GM12878 (cell line): ENCODE measurements around the gene DDX51. TPM values are rescaled to one million over a fixed set of nuclear protein-coding genes. Genes with fewer than 3 reads are reported as not detected.

Experiments
- ATAC-seq: fragments of 200-7000 bp; cut with Tn5 transposase; 3 replicates; pipeline ENCODE4 v1.9.1; 2020; ENCODE audit warnings: mild to moderate bottlenecking, moderate library complexity
- BruUV-seq: library from RNA; stranded (reverse); fragments of 400-500 nt; replicated peaks from 2 replicates; lab custom pipeline; 2021; lab: Mats Ljungman, UMichigan
- CTCF ChIA-PET: fragments of 300-600 bp; sonication (Branson Sonifier 250); formaldehyde crosslinking; extraction: SDS; loops from one replicate; lab custom pipeline; 2021; ENCODE audit warnings: inconsistent platforms; lab: Yijun Ruan, JAX
- POLR2A ChIA-PET: fragments of 350-600 bp; formaldehyde crosslinking; extraction: SDS; loops from one replicate; lab custom pipeline; 2021; ENCODE audit warnings: inconsistent platforms; lab: Charles Lee
- RAD21 ChIA-PET: fragments of 300-600 bp; sonication (Branson Sonifier 250); formaldehyde crosslinking; loops from one replicate; lab custom pipeline; 2023; ENCODE audit warnings: antibody characterized with exemption; ENCODE audit not compliant: unreplicated experiment; lab: Charles Lee
- SMC1A ChIA-PET: fragments of 300-600 bp; sonication (Branson Sonifier 250); formaldehyde crosslinking; loops from one replicate; lab custom pipeline; 2023; ENCODE audit not compliant: unreplicated experiment, uncharacterized antibody; lab: Charles Lee
- DNase-seq: peaks from one replicate; pipeline ENCODE4 v3.0.0-alpha.2; 2011; ENCODE audit warnings: low read depth, low spot score
- FAIRE-seq: peaks from 3 replicates; lab custom pipeline; 2011; peaks lifted over from hg19 to GRCh38; lab: Jason Lieb, UNC
- H2AFZ ChIP-seq: 2 replicates; pipeline ENCODE4 v1.6.0; 2011; ENCODE audit warnings: low read depth, low read length, control low read depth; ENCODE audit not compliant: control insufficient read depth
- H3K27ac ChIP-seq: 2 replicates; pipeline ENCODE4 v1.5.1; 2011; ENCODE audit warnings: control low read depth; ENCODE audit not compliant: control insufficient read depth, insufficient read depth
- H3K27me3 ChIP-seq, 2 experiments: replicated peaks in 1 of 2; 2 replicates each; pipeline versions ENCODE4 v1.6.0 to v1.6.1; 2011; ENCODE audit warnings: low read length in 1 of 2; ENCODE audit not compliant: control insufficient read depth in 2 of 2, insufficient read depth in 2 of 2
- H3K36me3 ChIP-seq, 2 experiments: 2 replicates each; pipeline ENCODE4 v1.5.1; 2011; ENCODE audit warnings: low read length in 1 of 2; ENCODE audit not compliant: control insufficient read depth in 2 of 2, insufficient read depth in 2 of 2
- H3K4me1 ChIP-seq: 2 replicates; pipeline ENCODE4 v1.6.1; 2011; ENCODE audit warnings: mild to moderate bottlenecking, low read length, moderate library complexity, mixed read lengths; ENCODE audit not compliant: control insufficient read depth, insufficient read depth
- H3K4me2 ChIP-seq: 2 replicates; pipeline ENCODE4 v1.6.0; 2011; ENCODE audit warnings: control low read depth; ENCODE audit not compliant: control insufficient read depth, insufficient read depth
- H3K4me3 ChIP-seq: fragments of 200-600 bp; sonication (generic); 2 replicates; pipeline ENCODE4 v1.5.1; 2016
- H3K79me2 ChIP-seq: 2 replicates; pipeline ENCODE4 v1.6.0; 2011; ENCODE audit warnings: low read length; ENCODE audit not compliant: control insufficient read depth, insufficient read depth
- H3K9ac ChIP-seq: 2 replicates; pipeline ENCODE4 v1.8.0; 2011; ENCODE audit warnings: low read length, control low read depth, mixed read lengths; ENCODE audit not compliant: control insufficient read depth, insufficient read depth
- H3K9me3 ChIP-seq: replicated peaks from 3 replicates; pipeline ENCODE4 v1.5.1; 2011; ENCODE audit warnings: mild to moderate bottlenecking, low read length; ENCODE audit not compliant: control insufficient read depth, insufficient read depth
- H4K20me1 ChIP-seq: 2 replicates; pipeline ENCODE4 v1.6.0; 2011; ENCODE audit not compliant: control insufficient read depth, insufficient read depth
- BACH1 ChIP-seq: fragments of 450-650 bp; IDR thresholded peaks from 2 replicates; pipeline ENCODE4 v1.6.1; 2017; ENCODE audit warnings: mild to moderate bottlenecking, borderline replicate concordance
- CBX3 ChIP-seq: fragments of 200-600 bp; sonication (generic); IDR thresholded peaks from 2 replicates; pipeline ENCODE4 v1.6.1; 2016; ENCODE audit warnings: low read depth, borderline replicate concordance
- DPF2 ChIP-seq: fragments of 450-650 bp; IDR thresholded peaks from 2 replicates; pipeline ENCODE4 v1.6.1; 2017; ENCODE audit warnings: mild to moderate bottlenecking
- IKZF1 ChIP-seq: fragments of 450-650 bp; conservative IDR thresholded peaks from 2 replicates; pipeline ENCODE4 v1.6.1; 2017; ENCODE audit warnings: antibody characterized with exemption, mild to moderate bottlenecking
- KLF5 ChIP-seq: fragments of 450-650 bp; IDR thresholded peaks from 2 replicates; pipeline ENCODE4 v1.6.1; 2014; ENCODE audit warnings: mild to moderate bottlenecking; ENCODE audit not compliant: partially characterized antibody
- PAX5 ChIP-seq: IDR thresholded peaks from 2 replicates; pipeline ENCODE4 v1.6.1; 2011; ENCODE audit warnings: low read depth, low read length, borderline replicate concordance
- RAD21 ChIP-seq: IDR thresholded peaks from 2 replicates; pipeline ENCODE4 v1.6.1; 2011; ENCODE audit warnings: mild to moderate bottlenecking, low read depth, low read length, moderate library complexity; ENCODE audit not compliant: insufficient read depth
- REST ChIP-seq: IDR thresholded peaks from 2 replicates; pipeline ENCODE4 v1.6.1; 2012; ENCODE audit warnings: mild to moderate bottlenecking, low read depth, low read length
- SIN3A ChIP-seq: IDR thresholded peaks from 2 replicates; pipeline ENCODE4 v1.6.1; 2012; ENCODE audit warnings: low read depth, low read length, improper control_type of control experiment
- WRNIP1 ChIP-seq: IDR thresholded peaks from 2 replicates; pipeline ENCODE4 v1.6.1; 2011; ENCODE audit warnings: low read depth, low read length, improper control_type of control experiment, borderline replicate concordance
- ZNF384 ChIP-seq: IDR thresholded peaks from 2 replicates; pipeline ENCODE4 v1.6.1; 2012; ENCODE audit warnings: low read depth, mild to moderate bottlenecking, low read length, improper control_type of control experiment, borderline replicate concordance
- WGBS: methylation state at CpG from one replicate; pipeline ENCODE4 v1.1.6; 2016; ENCODE audit warnings: low lambda C conversion rate; ENCODE audit not compliant: insufficient replicate concordance, insufficient coverage; ENCODE audit errors: missing lambda C conversion rate; 5-methylcytosine and 5-hydroxymethylcytosine counted together
- in situ Hi-C: fragments of 300-500 bp; cut with MboI; formaldehyde crosslinking; loops from 9 replicates; pipeline ENCODE4 v1.14.3; 2018; ENCODE audit warnings: mixed read lengths
- intact Hi-C: fragments of 100-400 bp; cut with micrococcal nuclease; formaldehyde crosslinking; loops from one replicate; pipeline ENCODE4 v1.14.2; 2022; ENCODE audit not compliant: unreplicated experiment
- polyA plus RNA-seq, 11 experiments: library from polyadenylated mRNA; depleted of rRNA in 4 of 11; unstranded in 6 of 11; stranded (reverse) in 5 of 11; fragments of >200 nt; fragmentation: Nextera tagmentation in 4 of 11; fragmentation: Illumina TruSeq in 1 of 11; extraction: Ambion mirVana in 4 of 11; extraction: Trizol in 1 of 11; gene quantifications; 1 replicate in 1 of 11; 2 replicates in 10 of 11; pipeline versions ENCODE4 v1.2.1 to v1.2.3, GENCODE V29; 2011 to 2016; ENCODE audit warnings: inconsistent platforms in 2 of 11, missing spikeins in 2 of 11, low read depth in 1 of 11
- total RNA-seq, 4 experiments: library from RNA; depleted of rRNA in 3 of 4; stranded (reverse); fragments of >200 nt in 3 of 4; fragmentation: Illumina TruSeq in 1 of 4; extraction: Trizol in 1 of 4; gene quantifications; 2 replicates each; pipeline versions ENCODE4 v1.2.1 to v1.2.3, GENCODE V29; 2013 to 2021
- TF ChIP-seq, protein P1 (sequence below): IDR thresholded peaks from 2 replicates; pipeline ENCODE4 v1.6.1; 2012; ENCODE audit warnings: improper control_type of control experiment, low read depth, low read length; ENCODE audit not compliant: insufficient replicate concordance
- TF ChIP-seq, protein P2 (sequence below), 3 experiments: IDR thresholded peaks in 2 of 3; conservative IDR thresholded peaks in 1 of 3; 2 replicates each; pipeline ENCODE4 v1.5.1; 2011; ENCODE audit warnings: low read depth in 3 of 3, low read length in 3 of 3, mild to moderate bottlenecking in 3 of 3, control low read depth in 2 of 3, moderate library complexity in 2 of 3, inconsistent platforms in 1 of 3, mixed read lengths in 1 of 3; ENCODE audit not compliant: control insufficient read depth in 2 of 3, insufficient read depth in 1 of 3; ENCODE audit errors: extremely low read depth in 1 of 3

Gene DDX51
- total and polyA plus RNA-seq, 10 of the 15 experiments (the other 5 are each of a cell fraction or from before 2014, with no cell fraction given): 0.97 to 29.1 (median 9.8) TPM

GRCh38 chr12:132160016-132160415 is 15.9 kb upstream of the DDX51 start (continued):
- no peak for TF ChIP-seq REST
- no peak for TF ChIP-seq IKZF1
- TF ChIP-seq CBX3: no peak
- TF ChIP-seq BACH1: no peak

DNA sequence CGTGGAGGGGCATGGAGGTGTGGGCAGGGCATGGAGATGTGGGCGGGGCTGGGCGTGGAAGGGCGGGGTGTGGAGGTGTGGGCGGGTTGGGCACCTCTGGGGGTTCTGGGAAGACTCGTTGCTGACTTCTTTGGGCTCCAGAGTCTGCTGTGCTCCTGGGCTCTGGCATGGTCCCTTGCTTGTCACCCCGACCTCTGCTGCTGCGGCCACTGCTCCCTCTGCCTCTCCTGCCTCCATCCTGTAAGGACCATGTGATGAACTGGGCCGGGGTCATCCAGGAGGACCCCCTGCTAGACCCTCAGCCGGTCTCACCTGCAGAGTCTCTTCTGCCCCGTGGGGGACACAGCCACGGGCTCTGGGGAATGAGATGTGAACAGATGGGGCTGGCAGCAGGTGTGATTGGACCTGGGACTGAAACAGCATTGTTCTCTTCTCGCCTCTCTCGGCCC is 15.5 kb upstream of the DDX51 start:
- H3K27me3 ChIP-seq: no peaks in the 10 kb centered on the region
- no peak overlapping the region for H3K4me2 ChIP-seq
- ChIA-PET RAD21 (no interaction called here), SMC1A (no interaction called here), CTCF (no interaction called here), POLR2A (no interaction called here)
- ATAC-seq (no peak), FAIRE-seq (no peak), DNase-seq (no peak)
- H3K27ac ChIP-seq: no peak overlapping the region
- 88% methylated on average over 6 of the region's 14 CpGs for WGBS
- peaks cover 3 to 7% of the 10 kb centered on the region in 2 experiments for H3K36me3 ChIP-seq
- H3K4me1 ChIP-seq: no peaks in the 10 kb centered on the region
- no peak overlapping the region for H3K4me3 ChIP-seq
- in situ Hi-C loops: no loop called here
- H3K9me3 ChIP-seq: peaks cover 8% of the 10 kb centered on the region
- no peaks in the 10 kb centered on the region for H3K79me2 ChIP-seq
- intact Hi-C loops: no loop called here
- H4K20me1 ChIP-seq: no peaks in the 10 kb centered on the region
- no peak overlapping the region for H3K9ac ChIP-seq
- BruUV-seq: no TSS peak
- no peak overlapping the region for H2AFZ ChIP-seq
- TF ChIP-seq KLF5 (no peak), DPF2 (no peak), RAD21 (no peak), PAX5 (no peak), SIN3A (no peak), ZNF384 (no peak), WRNIP1 (no peak)
- TF ChIP-seq, protein P1, sequence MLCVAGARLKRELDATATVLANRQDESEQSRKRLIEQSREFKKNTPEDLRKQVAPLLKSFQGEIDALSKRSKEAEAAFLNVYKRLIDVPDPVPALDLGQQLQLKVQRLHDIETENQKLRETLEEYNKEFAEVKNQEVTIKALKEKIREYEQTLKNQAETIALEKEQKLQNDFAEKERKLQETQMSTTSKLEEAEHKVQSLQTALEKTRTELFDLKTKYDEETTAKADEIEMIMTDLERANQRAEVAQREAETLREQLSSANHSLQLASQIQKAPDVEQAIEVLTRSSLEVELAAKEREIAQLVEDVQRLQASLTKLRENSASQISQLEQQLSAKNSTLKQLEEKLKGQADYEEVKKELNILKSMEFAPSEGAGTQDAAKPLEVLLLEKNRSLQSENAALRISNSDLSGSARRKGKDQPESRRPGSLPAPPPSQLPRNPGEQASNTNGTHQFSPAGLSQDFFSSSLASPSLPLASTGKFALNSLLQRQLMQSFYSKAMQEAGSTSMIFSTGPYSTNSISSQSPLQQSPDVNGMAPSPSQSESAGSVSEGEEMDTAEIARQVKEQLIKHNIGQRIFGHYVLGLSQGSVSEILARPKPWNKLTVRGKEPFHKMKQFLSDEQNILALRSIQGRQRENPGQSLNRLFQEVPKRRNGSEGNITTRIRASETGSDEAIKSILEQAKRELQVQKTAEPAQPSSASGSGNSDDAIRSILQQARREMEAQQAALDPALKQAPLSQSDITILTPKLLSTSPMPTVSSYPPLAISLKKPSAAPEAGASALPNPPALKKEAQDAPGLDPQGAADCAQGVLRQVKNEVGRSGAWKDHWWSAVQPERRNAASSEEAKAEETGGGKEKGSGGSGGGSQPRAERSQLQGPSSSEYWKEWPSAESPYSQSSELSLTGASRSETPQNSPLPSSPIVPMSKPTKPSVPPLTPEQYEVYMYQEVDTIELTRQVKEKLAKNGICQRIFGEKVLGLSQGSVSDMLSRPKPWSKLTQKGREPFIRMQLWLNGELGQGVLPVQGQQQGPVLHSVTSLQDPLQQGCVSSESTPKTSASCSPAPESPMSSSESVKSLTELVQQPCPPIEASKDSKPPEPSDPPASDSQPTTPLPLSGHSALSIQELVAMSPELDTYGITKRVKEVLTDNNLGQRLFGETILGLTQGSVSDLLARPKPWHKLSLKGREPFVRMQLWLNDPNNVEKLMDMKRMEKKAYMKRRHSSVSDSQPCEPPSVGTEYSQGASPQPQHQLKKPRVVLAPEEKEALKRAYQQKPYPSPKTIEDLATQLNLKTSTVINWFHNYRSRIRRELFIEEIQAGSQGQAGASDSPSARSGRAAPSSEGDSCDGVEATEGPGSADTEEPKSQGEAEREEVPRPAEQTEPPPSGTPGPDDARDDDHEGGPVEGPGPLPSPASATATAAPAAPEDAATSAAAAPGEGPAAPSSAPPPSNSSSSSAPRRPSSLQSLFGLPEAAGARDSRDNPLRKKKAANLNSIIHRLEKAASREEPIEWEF: no peak
- TF ChIP-seq, protein P2, sequence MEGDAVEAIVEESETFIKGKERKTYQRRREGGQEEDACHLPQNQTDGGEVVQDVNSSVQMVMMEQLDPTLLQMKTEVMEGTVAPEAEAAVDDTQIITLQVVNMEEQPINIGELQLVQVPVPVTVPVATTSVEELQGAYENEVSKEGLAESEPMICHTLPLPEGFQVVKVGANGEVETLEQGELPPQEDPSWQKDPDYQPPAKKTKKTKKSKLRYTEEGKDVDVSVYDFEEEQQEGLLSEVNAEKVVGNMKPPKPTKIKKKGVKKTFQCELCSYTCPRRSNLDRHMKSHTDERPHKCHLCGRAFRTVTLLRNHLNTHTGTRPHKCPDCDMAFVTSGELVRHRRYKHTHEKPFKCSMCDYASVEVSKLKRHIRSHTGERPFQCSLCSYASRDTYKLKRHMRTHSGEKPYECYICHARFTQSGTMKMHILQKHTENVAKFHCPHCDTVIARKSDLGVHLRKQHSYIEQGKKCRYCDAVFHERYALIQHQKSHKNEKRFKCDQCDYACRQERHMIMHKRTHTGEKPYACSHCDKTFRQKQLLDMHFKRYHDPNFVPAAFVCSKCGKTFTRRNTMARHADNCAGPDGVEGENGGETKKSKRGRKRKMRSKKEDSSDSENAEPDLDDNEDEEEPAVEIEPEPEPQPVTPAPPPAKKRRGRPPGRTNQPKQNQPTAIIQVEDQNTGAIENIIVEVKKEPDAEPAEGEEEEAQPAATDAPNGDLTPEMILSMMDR (IDR thresholded peaks at IDR 0.05 in 2 of 3, conservative IDR thresholded peaks at IDR 0.05 in 1 of 3; ENCODE audit: control insufficient read depth in 2 of 3, extremely low read depth in 1 of 3, insufficient read depth in 1 of 3, low read depth in 3 of 3, low read length in 3 of 3): no peak
